ENCODE measurements around the gene LGALS9.
A peak's percentile ranks its signal among the peaks of the same experiment; 100 is the strongest.

LGALS9 gene

GRCh38 chr17:27590864-27591263 is 40.1 kb upstream of the LGALS9 start:
- H3K4me3 ChIP-seq (ENCODE audit: low read depth, low read length) = no peak overlapping the region
- no peak for DNase-seq (ENCODE audit: low read depth)
- TF ChIP-seq CTCF (conservative IDR thresholded peaks at IDR 0.05; ENCODE audit: low read depth, low read length) = no peak

DNA sequence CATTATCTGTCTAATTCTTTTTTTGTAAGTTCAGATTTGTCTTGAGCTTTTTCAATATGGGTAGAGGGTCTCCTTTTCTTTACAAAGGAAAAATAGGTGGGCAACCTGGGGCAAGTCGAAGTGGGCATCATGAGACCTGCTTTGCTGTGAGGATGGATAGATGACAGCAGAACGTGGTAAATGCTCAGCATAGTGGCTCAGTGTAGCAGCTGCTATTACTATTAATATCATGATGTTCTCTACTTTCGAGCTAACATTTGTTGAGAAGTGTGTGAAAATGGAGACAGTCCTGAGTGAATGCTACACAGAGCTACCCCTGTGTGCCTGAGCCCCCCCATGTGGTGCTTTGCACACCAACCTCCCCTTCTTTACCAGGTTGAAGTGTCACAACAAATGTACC is 39.0 kb upstream of the LGALS9 start:
- no peak overlapping the region for H3K4me3 ChIP-seq (ENCODE audit: low read depth, low read length)
- DNase-seq (ENCODE audit: low read depth) = no peak
- TF ChIP-seq CTCF (conservative IDR thresholded peaks at IDR 0.05; ENCODE audit: low read depth, low read length) = no peak

GRCh38 chr17:27593232-27593856 is 37.6 kb upstream of the LGALS9 start:
- peak; percentile 13 for TF ChIP-seq CTCF (conservative IDR thresholded peaks at IDR 0.05; ENCODE audit: low read depth, low read length)
- no peak for DNase-seq (ENCODE audit: low read depth)

GRCh38 chr17:27593857-27594255 is 37.1 kb upstream of the LGALS9 start:
- DNase-seq (ENCODE audit: low read depth) = no peak
- H3K4me3 ChIP-seq (ENCODE audit: low read depth, low read length) = no peak overlapping the region
- TF ChIP-seq CTCF (conservative IDR thresholded peaks at IDR 0.05; ENCODE audit: low read depth, low read length) = no peak

More at GRCh38 chr17:27593232-27593856, 37.6 kb upstream of the LGALS9 start:
- H3K4me3 ChIP-seq (ENCODE audit: low read depth, low read length) = no peak overlapping the region

- no peak for TF ChIP-seq CTCF (conservative IDR thresholded peaks at IDR 0.05; ENCODE audit: low read depth, low read length)
- no peak overlapping the region for H3K4me3 ChIP-seq (ENCODE audit: low read depth, low read length)
- no peak for DNase-seq (ENCODE audit: low read depth)
Observed at GRCh38 chr17:27595208-27595607, 35.8 kb upstream of the LGALS9 start.

DNA sequence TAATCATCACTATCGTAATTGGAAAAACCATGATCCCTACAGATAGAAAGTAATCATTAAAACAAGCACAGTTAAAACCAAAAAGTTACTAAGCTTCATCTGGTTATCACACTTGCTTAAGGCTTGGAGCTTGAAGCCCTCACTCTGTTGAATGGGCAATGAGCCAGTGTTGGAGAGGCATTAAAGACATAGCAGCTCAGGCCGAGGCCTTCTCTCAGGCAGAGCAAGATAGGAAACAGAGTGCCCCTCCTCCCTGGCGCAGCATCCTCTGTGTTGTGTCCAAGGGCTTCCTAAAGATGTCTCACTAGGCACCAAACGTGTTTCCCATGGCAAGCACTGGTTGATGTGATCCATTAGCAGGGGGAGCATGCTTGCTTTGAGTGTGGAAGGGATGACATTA is 34.9 kb upstream of the LGALS9 start:
- no peak for TF ChIP-seq CTCF (conservative IDR thresholded peaks at IDR 0.05; ENCODE audit: low read depth, low read length)
- no peak overlapping the region for H3K4me3 ChIP-seq (ENCODE audit: low read depth, low read length)
- DNase-seq (ENCODE audit: low read depth) = no peak

DNA sequence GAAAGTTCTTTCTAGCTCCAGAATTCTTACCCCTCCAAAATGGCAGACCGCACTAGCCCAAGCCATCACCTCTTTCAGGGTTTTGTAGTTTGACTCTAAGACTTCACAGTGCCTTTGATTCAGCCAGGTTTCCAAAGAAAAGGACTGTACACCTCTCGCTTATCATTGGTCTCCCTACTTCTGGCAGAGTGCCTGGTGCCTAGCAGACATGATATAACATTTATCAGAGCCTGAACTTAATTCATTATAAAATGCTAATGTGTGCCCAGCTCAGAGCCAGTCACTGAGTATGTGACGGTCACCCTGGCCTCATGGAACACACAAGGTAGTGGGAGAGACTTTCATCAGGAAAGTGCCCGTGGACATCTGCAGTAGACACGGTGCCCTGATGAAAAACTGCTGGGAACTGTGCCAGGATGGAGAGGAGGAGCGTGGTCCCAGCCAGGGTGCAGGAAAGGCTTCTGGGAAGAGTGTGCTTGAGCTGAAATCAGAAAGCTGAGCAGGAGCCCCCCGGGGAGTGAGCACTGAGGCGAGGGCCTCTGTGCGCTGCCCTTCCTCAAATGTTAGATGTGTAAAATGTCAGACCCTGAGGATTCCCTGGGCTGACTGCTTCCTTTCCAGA is 34.3 kb upstream of the LGALS9 start:
- H3K4me3 ChIP-seq (ENCODE audit: low read depth, low read length) = no peak overlapping the region
- no peak for DNase-seq (ENCODE audit: low read depth)
- TF ChIP-seq CTCF (conservative IDR thresholded peaks at IDR 0.05; ENCODE audit: low read depth, low read length) = no peak

Measured in choroid plexus epithelial cell (primary cell).